Measurements from ENCODE around the gene GMDS. TPM values are rescaled to one million over a fixed set of nuclear protein-coding genes. Genes with fewer than 3 reads are reported as not detected.

The GMDS gene
- total and polyA plus RNA-seq, 2 experiments from 2014 or later = 30.1 to 36.5 TPM

- no peak overlapping the region for H3K4me3 ChIP-seq
- peaks cover 31% of the 10 kb centered on the region for H3K4me1 Mint-ChIP-seq
- peak; percentile 64 for DNase-seq (ENCODE audit: low spot score)
These were observed 524.6 kb downstream of the GMDS start for GRCh38 chr6:1720620-1721322.

More at GRCh38 chr6:1720620-1721322, 524.6 kb downstream of the GMDS start:
- Histone ChIP-seq H3K36me3 (ENCODE audit: insufficient read depth) (no peaks in the 10 kb centered on the region), H3K27ac (ENCODE audit: low read depth) (no peak overlapping the region), H3K9me2 (ENCODE audit: insufficient read depth) (no peaks in the 10 kb centered on the region), H3K79me2 (replicated peaks; ENCODE audit: insufficient read depth) (no peaks in the 10 kb centered on the region), H3F3A (replicated peaks; ENCODE audit: low read depth) (no peaks in the 10 kb centered on the region), H3K4me1 (ENCODE audit: insufficient read depth) (peaks cover 27% of the 10 kb centered on the region), H3K4me2 (peak overlapping the region; percentile 11; the same call in 1 of the 2 replicates), H4K20me1 (replicated peaks; ENCODE audit: insufficient read depth) (no peaks in the 10 kb centered on the region), H3K27me3 (ENCODE audit: insufficient read depth) (no peaks in the 10 kb centered on the region), H2AFZ (no peak overlapping the region)
- ATAC-seq = peak; percentile 96
- H3K27me3 Mint-ChIP-seq (ENCODE audit: insufficient read depth, low read depth, poor library complexity) = peaks cover 7% of the 10 kb centered on the region
- no peaks in the 10 kb centered on the region for H3K9me3 Mint-ChIP-seq
- peak overlapping the region; percentile 16 for H3K27ac Mint-ChIP-seq
- H3K36me3 Mint-ChIP-seq (ENCODE audit: low read depth) = no peaks in the 10 kb centered on the region
- TF ChIP-seq ZNF462 (CRISPR knock-in tag; IDR thresholded peaks at IDR 0.05) (no peak), ETS1 (IDR thresholded peaks at IDR 0.05) (no peak), STAT1 (IDR thresholded peaks at IDR 0.05; ENCODE audit: unreplicated experiment) (no peak), ZNF114 (CRISPR knock-in tag; IDR thresholded peaks at IDR 0.05) (no peak), REST (IDR thresholded peaks at IDR 0.05; ENCODE audit: unreplicated experiment) (no peak), CTCF (conservative IDR thresholded peaks at IDR 0.05; ENCODE audit: low read depth in 2 of 2) (no peak), POLR2AphosphoS5 (IDR thresholded peaks at IDR 0.05; ENCODE audit: low read depth) (no peak), ZNF331 (CRISPR knock-in tag; IDR thresholded peaks at IDR 0.05; ENCODE audit: low read depth) (no peak), NANOG (IDR thresholded peaks at IDR 0.05; ENCODE audit: borderline replicate concordance) (no peak), JUNB (IDR thresholded peaks at IDR 0.05; ENCODE audit: unreplicated experiment) (no peak), EZH2 (IDR thresholded peaks at IDR 0.05; ENCODE audit: low read depth, unreplicated experiment) (no peak), CREB1 (CRISPR knock-in tag; IDR thresholded peaks at IDR 0.05; ENCODE audit: low read depth) (no peak), EZH2phosphoT487 (IDR thresholded peaks at IDR 0.05; ENCODE audit: unreplicated experiment) (no peak)
- no peak overlapping the region; the same call in 2 of the 3 replicates for H3K4me3 Mint-ChIP-seq
